Panc1 (cell line): Measurements from ENCODE around the gene DCUN1D4. TPM values are rescaled to one million over a fixed set of nuclear protein-coding genes. Genes with fewer than 3 reads are reported as not detected.

Experiments
- ATAC-seq: fragments of 200-7000 bp; cut with Tn5 transposase; 2 replicates; pipeline ENCODE4 v1.9.1; 2020; ENCODE audit warnings: mild to moderate bottlenecking, moderate library complexity
- BruUV-seq: library from RNA; stranded (reverse); fragments of 400-500 nt; replicated peaks from 2 replicates; lab custom pipeline; 2021; lab: Mats Ljungman, UMichigan
- CTCF ChIA-PET: fragments of 300-600 bp; sonication (Branson Sonifier 250); formaldehyde crosslinking; loops from one replicate; lab custom pipeline; 2022; ENCODE audit warnings: antibody characterized with exemption; lab: Charles Lee
- POLR2A ChIA-PET: fragments of 300-600 bp; sonication (Branson Sonifier 250); formaldehyde crosslinking; loops from one replicate; lab custom pipeline; 2022; ENCODE audit warnings: antibody characterized with exemption; lab: Charles Lee
- DNase-seq: peaks from one replicate; pipeline ENCODE4 v3.0.0-alpha.2; 2010; ENCODE audit warnings: low read depth, low spot score
- H3K27ac ChIP-seq: 2 replicates; pipeline ENCODE4 v1.5.1; 2011; ENCODE audit warnings: mild to moderate bottlenecking, low read length, inconsistent platforms
- H3K27me3 ChIP-seq: fragments of 200-500 bp; sonication (Bioruptor generic); 2 replicates; pipeline ENCODE4 v1.6.0; 2014; ENCODE audit warnings: low read length, inconsistent platforms; ENCODE audit not compliant: control insufficient read depth, insufficient read depth
- H3K36me3 ChIP-seq: fragments of 200-500 bp; sonication (Bioruptor generic); 2 replicates; pipeline ENCODE4 v1.5.1; 2014; ENCODE audit warnings: inconsistent platforms, mild to moderate bottlenecking, low read length, moderate library complexity; ENCODE audit not compliant: control insufficient read depth, insufficient read depth
- H3K4me1 ChIP-seq: 2 replicates; pipeline ENCODE4 v1.5.1; 2011; ENCODE audit warnings: inconsistent platforms, mild to moderate bottlenecking, low read length, moderate library complexity; ENCODE audit not compliant: control insufficient read depth, insufficient read depth
- H3K4me3 ChIP-seq, 2 experiments: 2 replicates each; pipeline ENCODE4 v1.5.1; 2011 to 2012; ENCODE audit warnings: low read depth in 2 of 2, low read length in 2 of 2, mild to moderate bottlenecking in 2 of 2, inconsistent platforms in 1 of 2, moderate library complexity in 1 of 2
- H3K9me3 ChIP-seq: fragments of 200-500 bp; sonication (Bioruptor generic); 2 replicates; pipeline ENCODE4 v1.5.1; 2014; ENCODE audit warnings: low read depth, mild to moderate bottlenecking, inconsistent platforms, low read length, moderate library complexity; ENCODE audit not compliant: control insufficient read depth, insufficient read depth
- POLR2AphosphoS5 ChIP-seq: IDR thresholded peaks from 2 replicates; pipeline ENCODE4 v1.6.1; 2012; ENCODE audit warnings: mild to moderate bottlenecking, low read depth, low read length, moderate library complexity
- SIN3A ChIP-seq: IDR thresholded peaks from 2 replicates; pipeline ENCODE4 v1.6.1; 2012; ENCODE audit warnings: low read depth, mild to moderate bottlenecking, low read length, moderate library complexity, borderline replicate concordance; ENCODE audit not compliant: insufficient read depth
- TCF7L2 ChIP-seq: IDR thresholded peaks from 2 replicates; pipeline ENCODE4 v1.6.1; 2011; ENCODE audit warnings: mild to moderate bottlenecking, low read depth, low read length, inconsistent platforms
- in situ Hi-C: cut with HindIII; loops from 2 replicates; pipeline ENCODE4 v1.10.0; 2016; ENCODE audit warnings: low sequenced_read_pairs, low pct_unique_long_range_greater_than_20kb
- intact Hi-C: fragments of 100-400 bp; cut with micrococcal nuclease; formaldehyde crosslinking; loops from one replicate; pipeline ENCODE4 v1.10.0; 2022; ENCODE audit not compliant: unreplicated experiment
- total RNA-seq: library from RNA; stranded (reverse); gene quantifications from one replicate; pipeline ENCODE4 v1.2.1, GENCODE V29; 2021; ENCODE audit not compliant: unreplicated experiment
- TF ChIP-seq, protein P1 (sequence below): fragments of 450-650 bp; IDR thresholded peaks from 2 replicates; pipeline ENCODE4 v1.5.1; 2017; ENCODE audit warnings: mild to moderate bottlenecking
- TF ChIP-seq, protein P2 (sequence below), 2 experiments: IDR thresholded peaks; 2 replicates each; pipeline ENCODE4 v1.6.1; 2011 to 2012; ENCODE audit warnings: low read depth in 2 of 2, control low read depth in 1 of 2, low read length in 1 of 2, mild to moderate bottlenecking in 1 of 2, moderate library complexity in 1 of 2; ENCODE audit not compliant: insufficient read depth in 1 of 2

The DCUN1D4 gene
- total RNA-seq, 1 experiment from 2014 or later, result 64.6 TPM

DNA sequence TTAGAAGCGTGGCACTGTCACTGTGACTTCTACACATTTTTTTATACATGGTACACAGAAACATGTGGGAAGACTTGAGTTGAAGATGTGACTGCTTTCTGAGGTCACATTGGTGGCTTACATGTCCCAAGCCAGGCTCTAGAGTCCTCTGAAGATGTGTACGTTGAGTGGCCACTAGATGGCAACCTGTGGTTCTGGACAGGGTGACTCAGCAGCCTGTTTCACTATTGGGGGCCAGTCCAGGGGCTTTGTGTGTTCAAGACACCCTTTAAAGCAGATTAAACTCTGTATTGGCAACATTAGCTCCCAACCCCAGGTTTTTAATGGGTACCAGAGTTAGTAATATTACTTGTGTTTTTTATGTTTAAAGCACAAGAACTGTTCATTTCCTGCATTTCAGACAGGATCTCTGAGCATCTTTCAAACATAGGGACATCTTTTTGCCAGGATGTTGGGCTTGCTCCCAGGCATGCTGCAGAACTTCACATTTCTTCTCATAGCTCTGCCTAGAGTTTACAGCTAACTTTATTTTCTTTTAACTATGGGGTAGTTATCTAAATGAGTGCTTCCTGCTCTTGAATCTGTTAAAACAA, 53.0 kb downstream of the DCUN1D4 start:
- CTCF ChIA-PET, result no interaction called here
- POLR2A ChIA-PET, result no interaction called here
- H3K36me3 ChIP-seq, result peaks cover 14% of the 10 kb centered on the region

DNA sequence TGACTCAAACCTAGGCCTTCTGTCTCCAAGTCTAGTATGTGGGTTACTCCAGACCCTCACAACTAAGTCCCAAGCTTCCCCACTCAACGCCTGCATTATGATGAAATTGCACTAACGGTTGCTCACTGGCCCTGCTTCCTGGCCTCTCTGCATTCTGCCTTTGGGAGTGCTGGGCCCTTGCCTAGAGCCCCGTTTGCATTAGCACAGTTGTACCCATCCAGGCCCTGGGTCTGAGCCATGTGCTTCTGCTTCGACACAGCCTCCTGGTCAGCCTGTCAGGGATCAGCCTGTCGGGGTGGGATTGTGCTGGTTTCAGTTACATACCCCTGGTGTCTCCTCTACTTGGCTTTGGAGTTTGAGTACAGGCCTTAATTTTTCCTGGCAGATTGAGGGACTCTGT, 58.4 kb downstream of the DCUN1D4 start:
- ChIA-PET POLR2A (no interaction called here), CTCF (no interaction called here)
- in situ Hi-C loops, result no loop called here
- no peaks in the 10 kb centered on the region for H3K9me3 ChIP-seq
- ATAC-seq (no peak), DNase-seq (no peak)
- peaks cover 16% of the 10 kb centered on the region for H3K36me3 ChIP-seq
- H3K27ac ChIP-seq, result no peak overlapping the region
- intact Hi-C loops, result no loop called here
- H3K27me3 ChIP-seq, result no peaks in the 10 kb centered on the region
- no TSS peak for BruUV-seq
- TF ChIP-seq, protein P1, sequence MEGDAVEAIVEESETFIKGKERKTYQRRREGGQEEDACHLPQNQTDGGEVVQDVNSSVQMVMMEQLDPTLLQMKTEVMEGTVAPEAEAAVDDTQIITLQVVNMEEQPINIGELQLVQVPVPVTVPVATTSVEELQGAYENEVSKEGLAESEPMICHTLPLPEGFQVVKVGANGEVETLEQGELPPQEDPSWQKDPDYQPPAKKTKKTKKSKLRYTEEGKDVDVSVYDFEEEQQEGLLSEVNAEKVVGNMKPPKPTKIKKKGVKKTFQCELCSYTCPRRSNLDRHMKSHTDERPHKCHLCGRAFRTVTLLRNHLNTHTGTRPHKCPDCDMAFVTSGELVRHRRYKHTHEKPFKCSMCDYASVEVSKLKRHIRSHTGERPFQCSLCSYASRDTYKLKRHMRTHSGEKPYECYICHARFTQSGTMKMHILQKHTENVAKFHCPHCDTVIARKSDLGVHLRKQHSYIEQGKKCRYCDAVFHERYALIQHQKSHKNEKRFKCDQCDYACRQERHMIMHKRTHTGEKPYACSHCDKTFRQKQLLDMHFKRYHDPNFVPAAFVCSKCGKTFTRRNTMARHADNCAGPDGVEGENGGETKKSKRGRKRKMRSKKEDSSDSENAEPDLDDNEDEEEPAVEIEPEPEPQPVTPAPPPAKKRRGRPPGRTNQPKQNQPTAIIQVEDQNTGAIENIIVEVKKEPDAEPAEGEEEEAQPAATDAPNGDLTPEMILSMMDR, result no peak
- TF ChIP-seq, protein P2, sequence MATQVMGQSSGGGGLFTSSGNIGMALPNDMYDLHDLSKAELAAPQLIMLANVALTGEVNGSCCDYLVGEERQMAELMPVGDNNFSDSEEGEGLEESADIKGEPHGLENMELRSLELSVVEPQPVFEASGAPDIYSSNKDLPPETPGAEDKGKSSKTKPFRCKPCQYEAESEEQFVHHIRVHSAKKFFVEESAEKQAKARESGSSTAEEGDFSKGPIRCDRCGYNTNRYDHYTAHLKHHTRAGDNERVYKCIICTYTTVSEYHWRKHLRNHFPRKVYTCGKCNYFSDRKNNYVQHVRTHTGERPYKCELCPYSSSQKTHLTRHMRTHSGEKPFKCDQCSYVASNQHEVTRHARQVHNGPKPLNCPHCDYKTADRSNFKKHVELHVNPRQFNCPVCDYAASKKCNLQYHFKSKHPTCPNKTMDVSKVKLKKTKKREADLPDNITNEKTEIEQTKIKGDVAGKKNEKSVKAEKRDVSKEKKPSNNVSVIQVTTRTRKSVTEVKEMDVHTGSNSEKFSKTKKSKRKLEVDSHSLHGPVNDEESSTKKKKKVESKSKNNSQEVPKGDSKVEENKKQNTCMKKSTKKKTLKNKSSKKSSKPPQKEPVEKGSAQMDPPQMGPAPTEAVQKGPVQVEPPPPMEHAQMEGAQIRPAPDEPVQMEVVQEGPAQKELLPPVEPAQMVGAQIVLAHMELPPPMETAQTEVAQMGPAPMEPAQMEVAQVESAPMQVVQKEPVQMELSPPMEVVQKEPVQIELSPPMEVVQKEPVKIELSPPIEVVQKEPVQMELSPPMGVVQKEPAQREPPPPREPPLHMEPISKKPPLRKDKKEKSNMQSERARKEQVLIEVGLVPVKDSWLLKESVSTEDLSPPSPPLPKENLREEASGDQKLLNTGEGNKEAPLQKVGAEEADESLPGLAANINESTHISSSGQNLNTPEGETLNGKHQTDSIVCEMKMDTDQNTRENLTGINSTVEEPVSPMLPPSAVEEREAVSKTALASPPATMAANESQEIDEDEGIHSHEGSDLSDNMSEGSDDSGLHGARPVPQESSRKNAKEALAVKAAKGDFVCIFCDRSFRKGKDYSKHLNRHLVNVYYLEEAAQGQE (IDR thresholded peaks at IDR 0.05; ENCODE audit: insufficient read depth in 1 of 2, low read depth in 2 of 2, low read length in 1 of 2), result no peak
- TF ChIP-seq SIN3A, result no peak
- TF ChIP-seq POLR2AphosphoS5, result no peak
- TF ChIP-seq TCF7L2, result no peak
- H3K4me1 ChIP-seq, result no peaks in the 10 kb centered on the region
- no peak overlapping the region for H3K4me3 ChIP-seq

More for the DNA sequence above, 53.0 kb downstream of the DCUN1D4 start:
- no peaks in the 10 kb centered on the region; the same call in 1 of the 2 replicates for H3K4me1 ChIP-seq
- in situ Hi-C loops, result no loop called here
- H3K9me3 ChIP-seq, result no peaks in the 10 kb centered on the region
- H3K4me3 ChIP-seq, result no peak overlapping the region
- ATAC-seq, result peak; percentile 92
- H3K27me3 ChIP-seq, result no peaks in the 10 kb centered on the region
- DNase-seq, result peak; percentile 36
- no TSS peak for BruUV-seq
- no peak for TF ChIP-seq TCF7L2
- TF ChIP-seq, protein P2 (IDR thresholded peaks at IDR 0.05; ENCODE audit: insufficient read depth in 1 of 2, low read depth in 2 of 2, low read length in 1 of 2), result no peak
- TF ChIP-seq, protein P1, result peak; percentile 82
- no peak for TF ChIP-seq SIN3A
- TF ChIP-seq POLR2AphosphoS5, result no peak
- H3K27ac ChIP-seq, result peak overlapping the region; percentile 59
- intact Hi-C loops, result loop anchor here (5.0 kb wide), 1 partner anchor 126 kb away; the partner anchor contains the start of gene LRRC66
